ENCODE measurements around the gene STIP1. TPM values are rescaled to one million over a fixed set of nuclear protein-coding genes. Genes with fewer than 3 reads are reported as not detected.
A peak's percentile ranks its signal among the peaks of the same experiment; 100 is the strongest.
"Not testable (repeated sequence)": the region's sequence is repeated elsewhere in the genome, so short reads cannot be mapped to it uniquely, and the experiment has no call there.

STIP1 gene
- total RNA-seq, 1 donor from 2014 or later, result 200 TPM

GRCh38 chr11:64245401-64245796 is 59.4 kb downstream of the STIP1 start:
- H3K9ac ChIP-seq (ENCODE audit: low read length), result peak overlapping the region; percentile 95
- H3K9me3 Mint-ChIP-seq (ENCODE audit: unreplicated experiment), result no peaks in the 10 kb centered on the region
- H3K4me1 ChIP-seq (ENCODE audit: insufficient read depth, low read length), result peaks cover 35% of the 10 kb centered on the region

DNA sequence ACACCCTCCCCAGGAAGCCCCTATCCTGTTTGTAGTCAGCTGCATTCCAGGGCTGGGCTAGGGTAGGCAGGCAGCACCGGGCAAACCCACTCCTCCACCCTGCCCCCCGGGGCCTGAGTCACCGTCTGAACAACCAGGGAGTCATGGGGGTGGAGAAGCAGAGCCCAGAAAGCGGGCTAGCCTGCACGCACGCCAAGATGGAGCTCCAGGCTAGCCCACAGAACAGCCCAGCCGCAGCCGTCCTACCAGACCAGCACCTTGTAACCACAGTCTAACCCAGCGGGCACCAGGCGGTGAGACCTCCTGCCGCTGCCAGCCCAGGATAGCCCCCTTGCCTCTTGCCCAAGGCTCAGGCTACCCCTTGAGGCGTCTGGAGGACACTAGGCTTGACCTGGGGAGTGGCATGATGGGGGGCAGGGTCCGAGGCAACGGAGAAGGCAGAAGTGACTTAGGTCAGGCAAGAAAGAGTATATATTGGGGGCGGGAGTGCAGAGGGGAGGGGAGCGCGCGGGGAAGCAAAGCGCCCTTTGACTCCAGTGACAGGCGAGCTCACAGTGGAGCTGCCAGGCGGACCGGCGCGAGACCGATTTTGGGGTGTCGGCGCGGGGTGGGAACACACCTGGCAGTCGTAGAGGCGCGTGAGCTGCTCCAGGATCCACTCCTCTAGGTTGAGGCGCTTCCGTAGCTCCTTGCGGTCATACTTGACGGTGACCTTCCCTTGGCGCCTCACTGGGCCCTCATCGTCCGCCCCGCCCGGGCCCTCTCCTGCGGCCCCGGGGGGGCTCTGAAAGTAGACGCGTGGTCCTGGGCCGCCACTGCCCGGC is 60.0 kb downstream of the STIP1 start:
- Histone ChIP-seq H3K4me3 (ENCODE audit: insufficient read depth, low read depth, low read length) (peak overlapping the region; percentile 96), H2AFZ (ENCODE audit: low read depth, low read length) (no peak overlapping the region), H3K4me1 (ENCODE audit: insufficient read depth, low read length) (peaks cover 37% of the 10 kb centered on the region), H3K4me2 (ENCODE audit: low read length) (peak overlapping the region; percentile 99), H3K36me3 (ENCODE audit: insufficient read depth, low read length) (peaks cover 3% of the 10 kb centered on the region), H3K9me3 (ENCODE audit: insufficient read depth, low read depth, low read length) (no peaks in the 10 kb centered on the region), H3K9ac (ENCODE audit: low read length) (peak overlapping the region; percentile 95), H3K27ac (ENCODE audit: low read depth, low read length) (peak overlapping the region; percentile 91), H3K79me2 (ENCODE audit: insufficient read depth, low read length) (peaks cover 50% of the 10 kb centered on the region), H3K27me3 (ENCODE audit: insufficient read depth, low read length) (no peaks in the 10 kb centered on the region), H4K20me1 (ENCODE audit: insufficient read depth, low read length) (peaks cover 28% of the 10 kb centered on the region)
- Mint-ChIP-seq H3K4me1 (ENCODE audit: low read depth, unreplicated experiment) (peaks cover 20% of the 10 kb centered on the region), H3K9me3 (ENCODE audit: unreplicated experiment) (no peaks in the 10 kb centered on the region), H3K27ac (ENCODE audit: unreplicated experiment) (peak overlapping the region; percentile 85), H3K36me3 (ENCODE audit: low read depth, unreplicated experiment) (peaks cover 9% of the 10 kb centered on the region), H3K4me3 (ENCODE audit: unreplicated experiment) (peak overlapping the region; percentile 95), H3K27me3 (ENCODE audit: low read depth, unreplicated experiment) (no peaks in the 10 kb centered on the region)
- peak; percentile 91 for DNase-seq (ENCODE audit: low read depth)
- TF ChIP-seq, protein P1, sequence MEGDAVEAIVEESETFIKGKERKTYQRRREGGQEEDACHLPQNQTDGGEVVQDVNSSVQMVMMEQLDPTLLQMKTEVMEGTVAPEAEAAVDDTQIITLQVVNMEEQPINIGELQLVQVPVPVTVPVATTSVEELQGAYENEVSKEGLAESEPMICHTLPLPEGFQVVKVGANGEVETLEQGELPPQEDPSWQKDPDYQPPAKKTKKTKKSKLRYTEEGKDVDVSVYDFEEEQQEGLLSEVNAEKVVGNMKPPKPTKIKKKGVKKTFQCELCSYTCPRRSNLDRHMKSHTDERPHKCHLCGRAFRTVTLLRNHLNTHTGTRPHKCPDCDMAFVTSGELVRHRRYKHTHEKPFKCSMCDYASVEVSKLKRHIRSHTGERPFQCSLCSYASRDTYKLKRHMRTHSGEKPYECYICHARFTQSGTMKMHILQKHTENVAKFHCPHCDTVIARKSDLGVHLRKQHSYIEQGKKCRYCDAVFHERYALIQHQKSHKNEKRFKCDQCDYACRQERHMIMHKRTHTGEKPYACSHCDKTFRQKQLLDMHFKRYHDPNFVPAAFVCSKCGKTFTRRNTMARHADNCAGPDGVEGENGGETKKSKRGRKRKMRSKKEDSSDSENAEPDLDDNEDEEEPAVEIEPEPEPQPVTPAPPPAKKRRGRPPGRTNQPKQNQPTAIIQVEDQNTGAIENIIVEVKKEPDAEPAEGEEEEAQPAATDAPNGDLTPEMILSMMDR (IDR thresholded peaks at IDR 0.05; ENCODE audit: insufficient read depth, low read depth, low read length), result no peak
- no peak for TF ChIP-seq EZH2 (IDR thresholded peaks at IDR 0.05; ENCODE audit: insufficient read depth, low read length)
- FAIRE-seq, result no peak

More at GRCh38 chr11:64245401-64245796, 59.4 kb downstream of the STIP1 start:
- no peaks in the 10 kb centered on the region for H3K27me3 Mint-ChIP-seq (ENCODE audit: low read depth, unreplicated experiment)
- Histone ChIP-seq H3K4me2 (ENCODE audit: low read length) (peak overlapping the region; percentile 99), H2AFZ (ENCODE audit: low read depth, low read length) (no peak overlapping the region), H3K27me3 (ENCODE audit: insufficient read depth, low read length) (no peaks in the 10 kb centered on the region), H3K36me3 (ENCODE audit: insufficient read depth, low read length) (peaks cover 3% of the 10 kb centered on the region), H3K4me3 (ENCODE audit: insufficient read depth, low read depth, low read length) (peak overlapping the region; percentile 96), H3K79me2 (ENCODE audit: insufficient read depth, low read length) (peaks cover 50% of the 10 kb centered on the region), H3K27ac (ENCODE audit: low read depth, low read length) (peak overlapping the region; percentile 91), H3K9me3 (ENCODE audit: insufficient read depth, low read depth, low read length) (no peaks in the 10 kb centered on the region), H4K20me1 (ENCODE audit: insufficient read depth, low read length) (peaks cover 28% of the 10 kb centered on the region)
- DNase-seq (ENCODE audit: low read depth) (no peak), FAIRE-seq (no peak)
- peak overlapping the region; percentile 95 for H3K4me3 Mint-ChIP-seq (ENCODE audit: unreplicated experiment)
- peaks cover 21% of the 10 kb centered on the region for H3K4me1 Mint-ChIP-seq (ENCODE audit: low read depth, unreplicated experiment)
- TF ChIP-seq, protein P1 (IDR thresholded peaks at IDR 0.05; ENCODE audit: insufficient read depth, low read depth, low read length), result no peak
- TF ChIP-seq EZH2 (IDR thresholded peaks at IDR 0.05; ENCODE audit: insufficient read depth, low read length), result no peak
- H3K27ac Mint-ChIP-seq (ENCODE audit: unreplicated experiment), result peak overlapping the region; percentile 85
- peaks cover 9% of the 10 kb centered on the region for H3K36me3 Mint-ChIP-seq (ENCODE audit: low read depth, unreplicated experiment)

DNA sequence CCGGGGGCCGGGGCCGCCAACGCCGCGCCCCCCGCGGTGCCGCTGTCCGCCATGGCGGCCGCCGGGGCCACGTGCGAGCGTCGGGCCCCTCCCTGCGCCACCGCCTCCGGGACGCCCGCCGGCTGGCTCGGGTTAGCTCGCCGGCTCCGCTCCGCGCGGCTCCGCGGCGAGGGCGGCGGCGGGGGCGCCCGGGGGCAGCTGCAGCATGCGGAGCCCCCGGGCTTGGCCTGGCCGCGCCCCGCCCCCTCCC is 60.6 kb downstream of the STIP1 start:
- peak overlapping the region; percentile 99 for H3K4me2 ChIP-seq (ENCODE audit: low read length)
- H3K4me3 Mint-ChIP-seq (ENCODE audit: unreplicated experiment); FAIRE-seq: not testable (repeated sequence)

More for the DNA sequence above, 60.6 kb downstream of the STIP1 start:
- Histone ChIP-seq H3K4me3 (ENCODE audit: insufficient read depth, low read depth, low read length) (peak overlapping the region; percentile 96), H3K4me1 (ENCODE audit: insufficient read depth, low read length) (peaks cover 37% of the 10 kb centered on the region), H3K79me2 (ENCODE audit: insufficient read depth, low read length) (peaks cover 49% of the 10 kb centered on the region), H3K9ac (ENCODE audit: low read length) (peak overlapping the region; percentile 95), H4K20me1 (ENCODE audit: insufficient read depth, low read length) (peaks cover 28% of the 10 kb centered on the region)
- not testable (repeated sequence) for H3K9me3 Mint-ChIP-seq (ENCODE audit: unreplicated experiment); H3K36me3 Mint-ChIP-seq (ENCODE audit: low read depth, unreplicated experiment); H3K27ac ChIP-seq (ENCODE audit: low read depth, low read length); DNase-seq (ENCODE audit: low read depth); H3K27me3 ChIP-seq (ENCODE audit: insufficient read depth, low read length); H3K9me3 ChIP-seq (ENCODE audit: insufficient read depth, low read depth, low read length); H3K27ac Mint-ChIP-seq (ENCODE audit: unreplicated experiment); H2AFZ ChIP-seq (ENCODE audit: low read depth, low read length); H3K36me3 ChIP-seq (ENCODE audit: insufficient read depth, low read length); H3K27me3 Mint-ChIP-seq (ENCODE audit: low read depth, unreplicated experiment)
- H3K4me1 Mint-ChIP-seq (ENCODE audit: low read depth, unreplicated experiment), result peaks cover 20% of the 10 kb centered on the region

All from astrocyte (in vitro differentiated cells and primary cell).